HCT116 (cell line): ENCODE measurements around the gene LRRC3C. TPM values are rescaled to one million over a fixed set of nuclear protein-coding genes. Genes with fewer than 3 reads are reported as not detected.

Experiments
- ATAC-seq: fragments of 200-7000 bp; cut with Tn5 transposase; 2 replicates; pipeline ENCODE4 v1.9.1; 2020; ENCODE audit warnings: mild to moderate bottlenecking, moderate library complexity
- BruUV-seq: library from RNA; stranded (reverse); fragments of 400-500 nt; replicated peaks from 2 replicates; lab custom pipeline; 2021; lab: Mats Ljungman, UMichigan
- CTCF ChIA-PET: fragments of 300-600 bp; sonication (Branson Sonifier 250); formaldehyde crosslinking; loops from one replicate; lab custom pipeline; 2021; ENCODE audit warnings: antibody characterized with exemption; lab: Charles Lee
- POLR2A ChIA-PET: fragments of 300-600, 350-600 bp; sonication (Branson Sonifier 250); formaldehyde crosslinking; loops from one replicate; lab custom pipeline; 2021; ENCODE audit warnings: antibody characterized with exemption; lab: Charles Lee
- RAD21 ChIA-PET, 2 experiments: fragments of 300-600 bp; sonication (Branson Sonifier 250); formaldehyde crosslinking; loops; one replicate each; lab custom pipeline; 2023; ENCODE audit warnings: low total read pairs in 2 of 2; ENCODE audit not compliant: uncharacterized antibody in 2 of 2, unreplicated experiment in 2 of 2, low non-redundant PET in 1 of 2; lab: Charles Lee
- DNase-seq: peaks from one replicate; pipeline ENCODE4 v3.0.0-alpha.2; 2010; ENCODE audit warnings: low read depth, low spot score
- H2AFZ ChIP-seq: fragments of 200-600 bp; shearing (Covaris generic), sonication (generic); 2 replicates; pipeline ENCODE4 v1.6.1; 2017; ENCODE audit warnings: low read depth, mixed run types, mixed read lengths, antibody characterized with exemption, low read length; ENCODE audit not compliant: poor library complexity, severe bottlenecking
- H3K27ac ChIP-seq: 2 replicates; pipeline ENCODE4 v1.5.1; 2012; ENCODE audit warnings: low read depth, low read length
- H3K27me3 ChIP-seq: fragments of 200-600 bp; sonication (generic); 2 replicates; pipeline ENCODE4 v1.6.1; 2016; ENCODE audit warnings: mixed run types, low read length, mixed read lengths; ENCODE audit not compliant: insufficient read depth
- H3K36me3 ChIP-seq, 2 experiments: fragments of 200-500 bp in 1 of 2; fragments of 200-600 bp in 1 of 2; sonication (Bioruptor generic) in 1 of 2; sonication (generic) in 1 of 2; 2 replicates each; pipeline versions ENCODE4 v1.5.1 to v1.6.1; 2014 to 2016; ENCODE audit warnings: low read length in 2 of 2, inconsistent platforms in 1 of 2, mixed read lengths in 1 of 2, mixed run types in 1 of 2; ENCODE audit not compliant: insufficient read depth in 2 of 2, control insufficient read depth in 1 of 2
- H3K4me1 ChIP-seq, 2 experiments: fragments of 200-600 bp in 1 of 2; sonication (generic) in 1 of 2; 2 replicates each; pipeline versions ENCODE4 v1.5.1 to v1.6.1; 2012 to 2017; ENCODE audit warnings: low read length in 2 of 2, inconsistent platforms in 1 of 2, mild to moderate bottlenecking in 1 of 2, mixed read lengths in 1 of 2, mixed run types in 1 of 2, moderate library complexity in 1 of 2; ENCODE audit not compliant: insufficient read depth in 2 of 2, control insufficient read depth in 1 of 2
- H3K4me2 ChIP-seq: fragments of 200-600 bp; sonication (generic); 2 replicates; pipeline ENCODE4 v1.6.1; 2017; ENCODE audit warnings: mixed run types, low read length, mixed read lengths
- H3K4me3 ChIP-seq, 2 experiments: fragments of 200-600 bp in 1 of 2; sonication (generic) in 1 of 2; replicated peaks in 1 of 2; 2 replicates each; pipeline ENCODE4 v1.5.1; 2011 to 2016; ENCODE audit warnings: low read length in 2 of 2, control low read depth in 1 of 2, low read depth in 1 of 2, mild to moderate bottlenecking in 1 of 2, mixed read lengths in 1 of 2, mixed run types in 1 of 2
- H3K79me2 ChIP-seq: fragments of 200-600 bp; sonication (generic); 2 replicates; pipeline ENCODE4 v1.6.1; 2017; ENCODE audit warnings: mild to moderate bottlenecking, mixed run types, low read length, moderate library complexity, mixed read lengths; ENCODE audit not compliant: insufficient read depth
- H3K9ac ChIP-seq: fragments of 200-600 bp; sonication (generic); 2 replicates; pipeline ENCODE4 v1.6.1; 2016; ENCODE audit warnings: low read length, mixed read lengths
- H3K9me2 ChIP-seq: fragments of 200-600 bp; sonication (generic), shearing (Covaris generic); 2 replicates; pipeline ENCODE4 v1.6.1; 2017; ENCODE audit warnings: mixed run types, mild to moderate bottlenecking, moderate library complexity; ENCODE audit not compliant: insufficient read depth
- H3K9me3 ChIP-seq, 2 experiments: fragments of 200-500 bp in 1 of 2; fragments of 200-600 bp in 1 of 2; sonication (Bioruptor generic) in 1 of 2; sonication (generic) in 1 of 2; 2 replicates each; pipeline ENCODE4 v1.6.1; 2014 to 2017; ENCODE audit warnings: low read length in 2 of 2, mixed read lengths in 2 of 2, inconsistent platforms in 1 of 2, low read depth in 1 of 2, mild to moderate bottlenecking in 1 of 2, mixed run types in 1 of 2, moderate library complexity in 1 of 2; ENCODE audit not compliant: control insufficient read depth in 1 of 2, insufficient read depth in 1 of 2
- H4K20me1 ChIP-seq: fragments of 200-600 bp; sonication (generic), shearing (Covaris generic); 2 replicates; pipeline ENCODE4 v1.6.1; 2017; ENCODE audit warnings: mixed run types, mild to moderate bottlenecking, moderate library complexity; ENCODE audit not compliant: insufficient read depth
- CBX3 ChIP-seq: IDR thresholded peaks from 2 replicates; pipeline ENCODE4 v1.6.1; 2012; ENCODE audit warnings: low read depth
- EZH2phosphoT487 ChIP-seq: fragments of 200-600 bp; IDR thresholded peaks from 2 replicates; pipeline ENCODE4 v1.6.1; 2018; ENCODE audit warnings: antibody characterized with exemption, borderline replicate concordance
- FOSL1 ChIP-seq: IDR thresholded peaks from 2 replicates; pipeline ENCODE4 v1.6.1; 2012; ENCODE audit warnings: low read depth
- POLR2A ChIP-seq: IDR thresholded peaks from 2 replicates; pipeline ENCODE4 v1.7.0; 2011; ENCODE audit warnings: borderline replicate concordance; ENCODE audit not compliant: insufficient read depth, insufficient read length; ENCODE audit errors: extremely low read depth
- RAD21 ChIP-seq: IDR thresholded peaks from 2 replicates; pipeline ENCODE4 v1.6.1; 2012; ENCODE audit warnings: low read depth, mild to moderate bottlenecking
- SRF ChIP-seq: IDR thresholded peaks from 2 replicates; pipeline ENCODE4 v1.6.1; 2012; ENCODE audit warnings: low read depth
- ZFX ChIP-seq: fragments of 450-650 bp; IDR thresholded peaks from 2 replicates; pipeline ENCODE4 v1.6.1; 2017
- ZNF274 ChIP-seq: fragments of 200-500 bp; sonication (Bioruptor generic); IDR thresholded peaks from 2 replicates; pipeline ENCODE4 v1.6.1; 2014; ENCODE audit warnings: mild to moderate bottlenecking, low read depth, low read length, inconsistent platforms
- intact Hi-C: fragments of 100-400 bp; cut with micrococcal nuclease; formaldehyde crosslinking; loops from 2 replicates; pipeline ENCODE4 v1.10.0; 2022
- total RNA-seq: library from RNA; stranded (reverse); gene quantifications from one replicate; pipeline ENCODE4 v1.2.1, GENCODE V29; 2021; ENCODE audit not compliant: unreplicated experiment
- TF ChIP-seq, protein P1 (sequence below): IDR thresholded peaks from 2 replicates; pipeline ENCODE4 v1.6.1; 2012
- TF ChIP-seq, protein P2 (sequence below), 3 experiments: fragments of 200-600 bp in 1 of 3; sonication (generic) in 1 of 3; IDR thresholded peaks in 2 of 3; conservative IDR thresholded peaks in 1 of 3; 2 replicates each; pipeline ENCODE4 v1.5.1; 2012 to 2017; ENCODE audit warnings: low read depth in 2 of 3, low read length in 2 of 3, antibody characterized with exemption in 1 of 3, borderline replicate concordance in 1 of 3, control low read depth in 1 of 3, mild to moderate bottlenecking in 1 of 3, mixed read lengths in 1 of 3, mixed run types in 1 of 3, moderate library complexity in 1 of 3; ENCODE audit not compliant: insufficient read depth in 1 of 3
- TF ChIP-seq, protein P3 (sequence below): IDR thresholded peaks from 2 replicates; pipeline ENCODE4 v1.6.1; 2011; ENCODE audit warnings: mild to moderate bottlenecking, low read length, moderate library complexity; ENCODE audit not compliant: insufficient replicate concordance; ENCODE audit errors: extremely low read depth

The LRRC3C gene
- total RNA-seq, 1 experiment from 2014 or later = not detected

DNA sequence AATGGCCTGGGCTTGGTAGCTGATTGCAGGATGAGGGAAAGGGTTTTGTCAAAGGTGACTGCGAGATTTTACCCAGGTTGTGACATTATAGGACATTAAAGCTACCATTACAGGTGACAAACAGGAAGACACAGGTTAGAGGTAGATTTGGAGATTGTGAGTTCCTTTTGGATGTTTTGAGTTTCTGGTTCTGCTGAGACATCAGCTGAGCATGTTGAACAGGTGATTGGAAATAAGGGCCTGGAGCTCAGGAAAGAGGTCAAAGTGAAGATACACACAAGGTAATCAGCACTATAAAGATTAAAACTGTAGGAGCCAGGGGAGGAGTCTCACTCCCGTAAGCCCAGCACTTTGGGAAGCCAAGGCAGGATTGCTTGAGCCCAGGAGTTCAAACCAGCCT is 41.2 kb downstream of the LRRC3C start:
- RAD21 ChIA-PET = no interaction called here
- H3K79me2 ChIP-seq = no peaks in the 10 kb centered on the region
- no peak for TF ChIP-seq FOSL1
- TF ChIP-seq SRF = no peak
- TF ChIP-seq POLR2A = no peak
- TF ChIP-seq RAD21 = no peak
- TF ChIP-seq EZH2phosphoT487 = no peak
- TF ChIP-seq, protein P1, sequence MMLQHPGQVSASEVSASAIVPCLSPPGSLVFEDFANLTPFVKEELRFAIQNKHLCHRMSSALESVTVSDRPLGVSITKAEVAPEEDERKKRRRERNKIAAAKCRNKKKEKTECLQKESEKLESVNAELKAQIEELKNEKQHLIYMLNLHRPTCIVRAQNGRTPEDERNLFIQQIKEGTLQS = no peak
- TF ChIP-seq, protein P2, sequence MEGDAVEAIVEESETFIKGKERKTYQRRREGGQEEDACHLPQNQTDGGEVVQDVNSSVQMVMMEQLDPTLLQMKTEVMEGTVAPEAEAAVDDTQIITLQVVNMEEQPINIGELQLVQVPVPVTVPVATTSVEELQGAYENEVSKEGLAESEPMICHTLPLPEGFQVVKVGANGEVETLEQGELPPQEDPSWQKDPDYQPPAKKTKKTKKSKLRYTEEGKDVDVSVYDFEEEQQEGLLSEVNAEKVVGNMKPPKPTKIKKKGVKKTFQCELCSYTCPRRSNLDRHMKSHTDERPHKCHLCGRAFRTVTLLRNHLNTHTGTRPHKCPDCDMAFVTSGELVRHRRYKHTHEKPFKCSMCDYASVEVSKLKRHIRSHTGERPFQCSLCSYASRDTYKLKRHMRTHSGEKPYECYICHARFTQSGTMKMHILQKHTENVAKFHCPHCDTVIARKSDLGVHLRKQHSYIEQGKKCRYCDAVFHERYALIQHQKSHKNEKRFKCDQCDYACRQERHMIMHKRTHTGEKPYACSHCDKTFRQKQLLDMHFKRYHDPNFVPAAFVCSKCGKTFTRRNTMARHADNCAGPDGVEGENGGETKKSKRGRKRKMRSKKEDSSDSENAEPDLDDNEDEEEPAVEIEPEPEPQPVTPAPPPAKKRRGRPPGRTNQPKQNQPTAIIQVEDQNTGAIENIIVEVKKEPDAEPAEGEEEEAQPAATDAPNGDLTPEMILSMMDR (IDR thresholded peaks at IDR 0.05 in 2 of 3, conservative IDR thresholded peaks at IDR 0.05 in 1 of 3; ENCODE audit: borderline replicate concordance in 1 of 3, insufficient read depth in 1 of 3, low read depth in 2 of 3, low read length in 2 of 3) = no peak
- no peak for TF ChIP-seq CBX3
- TF ChIP-seq, protein P3, sequence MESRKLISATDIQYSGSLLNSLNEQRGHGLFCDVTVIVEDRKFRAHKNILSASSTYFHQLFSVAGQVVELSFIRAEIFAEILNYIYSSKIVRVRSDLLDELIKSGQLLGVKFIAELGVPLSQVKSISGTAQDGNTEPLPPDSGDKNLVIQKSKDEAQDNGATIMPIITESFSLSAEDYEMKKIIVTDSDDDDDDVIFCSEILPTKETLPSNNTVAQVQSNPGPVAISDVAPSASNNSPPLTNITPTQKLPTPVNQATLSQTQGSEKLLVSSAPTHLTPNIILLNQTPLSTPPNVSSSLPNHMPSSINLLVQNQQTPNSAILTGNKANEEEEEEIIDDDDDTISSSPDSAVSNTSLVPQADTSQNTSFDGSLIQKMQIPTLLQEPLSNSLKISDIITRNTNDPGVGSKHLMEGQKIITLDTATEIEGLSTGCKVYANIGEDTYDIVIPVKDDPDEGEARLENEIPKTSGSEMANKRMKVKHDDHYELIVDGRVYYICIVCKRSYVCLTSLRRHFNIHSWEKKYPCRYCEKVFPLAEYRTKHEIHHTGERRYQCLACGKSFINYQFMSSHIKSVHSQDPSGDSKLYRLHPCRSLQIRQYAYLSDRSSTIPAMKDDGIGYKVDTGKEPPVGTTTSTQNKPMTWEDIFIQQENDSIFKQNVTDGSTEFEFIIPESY = no peak
- TF ChIP-seq ZFX = no peak
- TF ChIP-seq ZNF274 = no peak
- TF ChIP-seq, all 23 proteins: peak for 0
- ChIA-PET POLR2A (no interaction called here), CTCF (interaction anchor here (0.7 to 1.3 kb wide), 3 partner anchors 10 to 350 kb away, joined by 3 to 5 read pairs (median 4); partner anchors contain the start of gene PSMD3)
- H3K9me2 ChIP-seq = no peaks in the 10 kb centered on the region
- no TSS peak for BruUV-seq
- H3K9ac ChIP-seq = no peak overlapping the region
- ATAC-seq (no peak), DNase-seq (no peak)
- no peak overlapping the region for H2AFZ ChIP-seq
- no peaks in the 10 kb centered on the region for H4K20me1 ChIP-seq
- no peak overlapping the region for H3K4me2 ChIP-seq
- H3K27ac ChIP-seq = no peak overlapping the region
- peaks cover 0 to 2% of the 10 kb centered on the region in 2 experiments; a peak in 1 of 4 replicates for H3K4me1 ChIP-seq
- H3K4me3 ChIP-seq = no peak overlapping the region
- intact Hi-C loops = no loop called here
- H3K9me3 ChIP-seq = no peaks in the 10 kb centered on the region
- peaks cover 14% of the 10 kb centered on the region; the same call in 1 of the 2 replicates for H3K27me3 ChIP-seq
- no peaks in the 10 kb centered on the region for H3K36me3 ChIP-seq
